ENCODE results near the gene CHCHD6.

- TF ChIP-seq EZH2phosphoT487 (IDR thresholded peaks at IDR 0.05; ENCODE audit: low read depth) (no peak), CTCF (IDR thresholded peaks at IDR 0.05; ENCODE audit: low read depth, low read length) (no peak)
Measured at GRCh38 chr3:126678693-126679317, 25.2 kb upstream of the CHCHD6 start.
